Activated CD4-positive, alpha-beta T cell treated with anti-CD3 and anti-CD28 coated beads, Interleukin-2, amount 50 U/mL, for 16 hours (primary cell): ENCODE data around the gene ZNF791.
"Not testable (repeated sequence)": the region's sequence is repeated elsewhere in the genome, so short reads cannot be mapped to it uniquely, and the experiment has no call there.

Experiments used
- DNase-seq: peaks from one replicate; pipeline ENCODE4 v3.0.0-alpha.2; 2020

ZNF791 gene

GRCh38 chr19:12636631-12637030 lies 25.9 kb downstream of the ZNF791 start:
- DNase-seq, result no peak

GRCh38 chr19:12638611-12639182 lies 28.0 kb downstream of the ZNF791 start:
- no peak for DNase-seq

- DNase-seq, result peak; percentile 90
These were observed 29.3 kb downstream of the ZNF791 start for GRCh38 chr19:12639901-12640613.

DNA sequence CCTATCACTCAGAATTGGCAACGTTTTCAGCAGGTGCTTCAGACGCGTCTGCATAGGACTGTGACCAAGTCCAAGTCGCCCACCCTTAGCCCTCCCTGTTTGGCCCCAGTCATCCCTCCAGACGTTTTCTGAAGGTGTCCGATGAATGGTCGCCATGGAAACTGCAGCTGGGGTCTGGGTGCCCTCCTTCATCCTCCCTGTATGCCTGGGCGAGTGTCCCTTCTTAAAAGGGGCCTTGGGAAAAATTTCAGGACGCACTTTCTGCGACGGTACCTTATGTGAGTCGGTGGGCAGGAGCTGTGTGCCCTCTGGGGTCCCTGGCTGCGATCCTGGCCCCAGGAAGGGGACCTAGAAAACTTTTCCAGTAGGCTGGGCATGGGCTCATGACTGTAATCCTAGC lies 30.7 kb downstream of the ZNF791 start:
- DNase-seq, result no peak

DNA sequence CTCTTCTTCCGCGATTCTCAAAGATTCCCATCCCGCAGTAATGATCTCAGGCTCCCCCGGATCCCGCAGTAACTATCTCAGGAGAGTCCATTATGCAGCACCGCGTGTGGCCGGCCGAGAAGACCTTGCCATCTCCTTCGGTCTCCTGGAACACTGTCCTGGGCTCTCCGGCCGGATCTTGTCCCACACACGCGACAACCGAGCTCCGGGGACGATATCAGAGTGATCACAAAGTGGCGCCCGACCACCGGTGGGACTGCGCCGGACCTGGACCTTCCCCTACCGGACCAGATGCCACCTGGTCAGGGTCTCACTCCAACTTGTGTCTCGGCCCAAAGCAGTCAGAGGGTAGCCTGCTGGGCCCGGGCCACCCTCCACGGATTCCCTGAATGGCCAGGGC lies 31.8 kb downstream of the ZNF791 start:
- no peak for DNase-seq

DNA sequence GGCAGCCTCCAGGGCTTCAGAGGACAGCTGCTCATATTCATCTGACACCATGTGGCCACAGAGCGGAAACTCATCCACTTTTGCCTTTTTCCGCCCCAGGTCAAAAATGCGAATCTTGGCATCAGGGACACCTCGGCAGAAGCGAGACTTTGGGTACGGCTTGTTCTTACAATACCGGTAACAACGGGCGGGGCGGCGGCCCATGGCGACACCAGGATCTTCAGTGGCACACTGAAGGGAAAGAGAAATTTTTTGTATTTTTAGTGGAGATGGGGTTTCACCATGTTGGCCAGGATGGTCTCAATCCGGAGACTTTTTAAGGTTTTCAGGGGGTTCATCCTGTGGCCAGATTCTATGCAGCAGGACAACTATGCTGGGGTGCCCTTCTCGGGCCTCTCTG lies 33.0 kb downstream of the ZNF791 start:
- not testable (repeated sequence) for DNase-seq

DNA sequence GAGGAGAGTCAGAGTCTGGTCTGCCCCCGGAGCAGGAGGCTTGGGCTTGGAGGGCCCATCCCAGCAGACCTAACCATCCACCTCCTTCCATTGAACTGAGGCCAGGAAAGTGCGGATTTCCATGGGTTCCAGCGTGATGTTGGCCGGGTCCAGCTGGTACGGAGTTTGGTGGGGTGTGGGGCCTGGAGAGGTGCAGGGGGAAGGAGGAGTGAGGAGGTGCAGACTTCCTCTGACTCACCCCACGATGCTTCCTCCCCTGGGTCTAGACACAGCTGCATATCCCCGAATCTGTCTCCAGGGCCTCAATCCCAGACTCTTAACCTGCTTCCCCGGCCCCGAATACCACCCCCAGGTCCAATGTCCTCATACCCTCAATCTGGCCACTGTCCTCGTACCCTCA lies 35.8 kb downstream of the ZNF791 start:
- DNase-seq, result no peak

- no peak for DNase-seq
These were observed 36.3 kb downstream of the ZNF791 start for GRCh38 chr19:12647047-12647446.

GRCh38 chr19:12647490-12648071 lies 36.9 kb downstream of the ZNF791 start:
- DNase-seq, result peak; percentile 43

- no peak for DNase-seq
These were observed 37.4 kb downstream of the ZNF791 start for GRCh38 chr19:12648088-12648487.

DNA sequence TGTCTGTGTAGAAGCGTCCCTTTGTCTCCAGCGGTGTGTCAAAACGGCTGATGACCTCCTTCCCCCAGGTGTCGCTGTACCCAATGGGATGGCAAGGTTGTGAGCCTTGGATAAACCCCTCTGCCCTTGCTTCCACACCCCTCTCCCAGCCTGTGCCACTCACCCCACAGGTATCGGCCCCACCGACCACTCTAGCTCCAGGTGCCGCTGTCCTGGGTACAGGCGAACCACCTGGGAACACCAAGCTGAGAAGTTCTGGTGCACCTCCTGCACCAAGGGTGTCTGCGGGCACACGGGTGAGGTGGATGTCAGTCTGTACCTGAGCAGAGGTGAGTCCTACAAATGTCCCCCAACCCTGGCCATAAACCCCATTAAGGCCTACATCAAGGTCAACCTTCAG lies 39.2 kb downstream of the ZNF791 start:
- no peak for DNase-seq

GRCh38 chr19:12652219-12652618 lies 41.5 kb downstream of the ZNF791 start:
- DNase-seq, result no peak

DNA sequence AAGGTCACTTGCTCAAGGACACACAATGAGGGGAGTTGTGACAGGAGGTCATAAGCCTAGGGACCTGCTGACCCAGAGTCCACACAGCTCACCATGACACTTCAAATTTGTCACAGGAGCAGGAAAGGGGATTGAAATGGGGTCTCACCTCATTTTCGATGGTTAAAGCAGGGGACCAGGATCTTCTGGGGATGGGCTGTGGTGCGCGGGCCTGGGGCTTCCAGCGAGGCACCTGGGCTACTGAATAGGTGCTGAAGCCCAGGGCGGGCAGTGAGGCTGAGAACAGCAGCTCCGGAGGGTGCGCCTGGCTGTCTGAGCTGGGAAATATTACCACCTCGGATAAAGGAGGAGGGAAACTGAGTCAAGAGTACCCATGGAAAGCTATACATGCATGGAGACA lies 44.8 kb downstream of the ZNF791 start:
- no peak for DNase-seq

DNA sequence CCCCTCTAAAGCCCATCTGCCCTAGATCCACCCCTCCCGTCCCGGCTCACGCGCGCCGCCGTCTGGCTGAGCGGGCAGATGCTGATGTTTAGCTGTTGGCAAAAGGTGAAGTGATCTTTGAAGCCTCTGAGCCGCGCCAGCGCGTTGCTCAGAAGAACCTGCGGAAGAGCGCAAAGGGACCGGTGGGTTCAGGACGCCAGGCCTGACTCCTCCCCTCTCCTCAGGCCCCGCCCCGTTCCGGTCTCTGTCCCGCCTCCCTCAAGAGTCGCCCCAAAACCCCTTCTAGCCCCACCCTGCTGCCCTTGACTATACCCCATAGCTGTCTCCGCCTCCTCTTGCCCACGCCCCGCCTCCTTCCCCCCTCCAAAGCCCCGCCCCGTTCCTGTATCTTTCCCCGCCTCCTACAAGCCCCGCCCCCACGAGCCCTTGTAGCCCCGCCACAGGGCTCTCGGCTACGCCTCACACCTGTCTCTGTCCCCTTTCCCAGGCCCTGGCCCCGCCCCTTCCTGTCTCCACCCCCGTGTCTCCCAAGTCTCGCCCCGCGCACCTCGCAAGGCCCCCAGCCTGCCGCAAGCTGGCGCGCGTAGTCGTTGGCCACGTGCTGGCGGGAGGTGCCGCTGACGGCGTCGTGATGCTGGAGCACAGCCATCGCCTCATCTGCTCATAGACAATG lies 46.3 kb downstream of the ZNF791 start:
- no peak for DNase-seq

DNA sequence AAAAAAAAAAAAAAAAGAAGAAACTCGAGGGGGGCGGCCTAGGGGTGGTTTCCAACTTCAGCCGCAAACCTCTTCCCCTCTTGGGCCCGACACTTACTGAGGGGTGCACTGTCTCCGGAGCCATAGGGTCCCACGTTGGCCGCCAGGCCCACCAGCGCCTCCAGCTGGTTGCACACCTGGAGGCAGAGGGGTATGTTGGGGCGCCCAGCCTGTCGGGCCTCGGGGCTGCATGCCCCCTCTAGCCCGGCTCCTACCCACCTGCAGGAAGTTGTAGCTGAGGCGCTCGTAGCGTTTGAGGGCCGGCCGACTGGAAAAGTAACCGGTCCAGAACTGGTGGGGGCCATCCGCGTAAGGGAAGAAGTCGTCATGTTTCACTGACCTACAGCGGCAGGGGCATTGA lies 47.2 kb downstream of the ZNF791 start:
- no peak for DNase-seq

DNA sequence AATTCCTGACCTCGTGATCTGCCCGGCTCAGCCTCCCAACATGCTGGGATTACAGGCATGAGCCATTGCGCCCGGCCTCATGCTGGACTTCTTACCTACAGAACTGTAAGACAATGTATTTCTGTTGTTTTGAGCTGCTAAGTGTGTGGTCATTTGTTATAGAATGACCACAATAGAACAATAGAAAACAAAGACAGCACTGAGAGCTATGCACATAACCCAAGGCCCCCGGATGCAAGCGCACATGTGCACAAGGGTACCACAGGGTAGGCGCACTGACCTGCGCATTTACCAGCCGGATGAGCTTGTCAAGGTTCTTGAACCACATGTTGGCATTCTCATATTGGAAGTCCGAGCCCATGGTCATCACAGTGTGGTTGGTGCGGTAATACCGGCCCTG lies 50.3 kb downstream of the ZNF791 start:
- no peak for DNase-seq

GRCh38 chr19:12664406-12665280 lies 53.9 kb downstream of the ZNF791 start:
- DNase-seq, result no peak

DNA sequence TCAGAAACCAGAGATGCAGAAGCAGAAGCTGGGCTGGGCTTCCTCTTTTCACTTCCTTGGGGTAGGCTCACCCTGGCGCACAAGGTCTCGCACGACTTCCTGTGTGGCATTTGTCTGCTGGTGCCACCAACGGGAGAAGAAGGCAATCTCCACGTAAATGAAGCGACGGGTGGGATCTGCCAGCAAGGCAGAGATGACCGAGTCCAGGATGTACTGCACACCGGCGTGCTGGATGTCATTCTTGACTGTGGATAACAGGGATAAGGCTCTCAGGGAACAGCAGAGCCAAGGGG lies 54.5 kb downstream of the ZNF791 start:
- DNase-seq, result peak; percentile 84

DNA sequence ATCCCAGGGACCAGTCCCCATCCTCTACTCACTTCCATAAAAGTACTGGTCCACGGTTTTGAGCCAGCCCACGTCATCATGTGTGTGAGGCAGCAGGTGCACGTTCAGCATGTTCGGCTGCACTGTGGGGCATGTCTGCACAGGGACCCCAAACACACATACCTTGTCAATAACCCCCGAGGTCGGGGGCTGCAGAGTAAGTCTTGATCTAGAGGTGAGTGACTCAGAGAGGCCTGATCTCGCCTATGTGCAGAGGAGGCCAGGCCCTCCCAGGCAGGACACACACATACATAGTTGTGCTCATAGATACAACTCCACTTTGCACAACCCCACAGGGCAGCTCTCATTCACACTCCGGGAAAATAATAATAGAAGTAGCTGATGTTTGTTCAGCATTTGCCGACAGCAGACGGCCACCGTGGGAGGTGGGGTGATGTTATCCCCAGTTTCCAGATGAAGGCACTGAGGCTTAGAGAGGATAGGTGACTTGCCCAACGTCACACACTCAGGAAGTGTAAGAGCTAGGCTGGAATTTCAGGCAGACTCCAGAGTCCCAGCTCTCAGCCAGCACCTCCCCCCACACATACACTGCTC lies 55.0 kb downstream of the ZNF791 start:
- DNase-seq, result no peak

DNA sequence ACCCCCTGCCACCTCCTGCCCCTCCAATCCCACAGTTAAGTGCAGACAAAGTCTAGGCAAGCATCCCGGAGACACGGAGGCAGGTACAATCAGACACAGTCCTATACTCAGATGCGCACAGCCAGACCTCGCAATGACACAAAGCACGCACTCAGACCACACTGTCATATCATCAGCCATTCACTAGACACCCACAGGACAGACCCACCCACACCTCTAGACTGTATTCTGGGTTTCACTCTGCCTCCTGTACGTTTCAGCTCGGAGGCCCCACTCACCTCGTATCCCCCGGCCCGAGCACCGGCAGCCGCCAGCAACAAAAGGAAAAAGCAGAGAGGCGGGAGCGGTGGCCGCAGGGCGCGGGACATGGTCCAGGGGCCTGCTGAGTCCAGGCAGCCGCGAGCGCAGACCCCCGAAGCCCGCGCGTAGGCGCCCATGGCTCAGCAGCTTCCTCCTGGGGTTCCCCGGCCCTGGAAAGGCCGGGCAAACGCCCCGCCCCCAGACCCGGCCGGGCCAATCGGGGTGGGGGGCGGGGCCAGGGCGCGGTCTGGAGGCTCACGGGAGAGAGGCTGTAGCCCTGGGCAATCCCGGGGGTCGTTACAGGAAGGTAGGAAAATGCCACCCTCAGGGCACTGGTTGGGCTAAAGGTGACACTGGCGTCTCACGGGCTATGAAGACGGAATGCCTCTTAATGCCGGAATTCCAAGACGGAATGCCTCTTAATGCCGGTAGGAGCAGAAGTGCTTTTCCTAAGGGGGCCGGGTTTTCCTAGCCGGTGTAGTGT lies 55.7 kb downstream of the ZNF791 start, which contains the start of the genes MAN2B1 and WDR83:
MAN2B1 (minus strand) TSS at position 478 of the 784 bp plus-strand sequence; CDS start at position 437, 41 bp downstream.
WDR83 (plus strand) TSS at position 543 of the 784 bp plus-strand sequence. CDS start 2,984 bp downstream, outside the sequence.
- peak; percentile 74 for DNase-seq

GRCh38 chr19:12667731-12668302 lies 57.1 kb downstream of the ZNF791 start:
- DNase-seq, result no peak
